ENCODE results near the gene TUBGCP5. TPM values are rescaled to one million over a fixed set of nuclear protein-coding genes. Genes with fewer than 3 reads are reported as not detected.

TUBGCP5 gene
- total and polyA plus RNA-seq, 2 of the 4 experiments (the other 2 are of a cell fraction) = 13.0 to 19.4 TPM

DNA sequence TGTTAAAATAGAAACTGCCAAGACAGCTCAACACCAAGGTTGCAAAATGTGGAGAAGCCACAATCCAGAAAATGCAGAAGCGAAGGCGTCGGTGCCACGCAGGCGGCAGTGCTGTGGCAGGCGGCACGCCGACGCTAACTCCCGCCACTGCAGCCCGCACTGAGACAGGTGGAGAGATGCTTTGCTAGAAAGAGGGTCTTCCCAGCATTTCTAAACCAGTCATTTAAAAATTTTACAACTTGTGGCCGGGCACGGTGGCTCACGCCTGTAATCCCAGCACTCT, 82.5 kb downstream of the TUBGCP5 start:
- no peak overlapping the region for H4K5ac ChIP-seq (ENCODE audit: low read depth, low read length)
- no peaks in the 10 kb centered on the region for H3K9me3 ChIP-seq (ENCODE audit: control insufficient read depth, insufficient read depth, low read length)
- no peak overlapping the region for H3K4me3 ChIP-seq (ENCODE audit: insufficient read depth, low read depth, low read length)
- no peak overlapping the region for H2BK20ac ChIP-seq (ENCODE audit: low read depth, low read length)
- CTCF ChIA-PET = no interaction called here
- H3K4me1 ChIP-seq (ENCODE audit: control insufficient read depth, insufficient read depth, low read length) = peaks cover 16% of the 10 kb centered on the region
- H3K23ac ChIP-seq (ENCODE audit: low read depth, low read length) = no peak overlapping the region
- dilution Hi-C loops (cut with HindIII; ENCODE audit: low sequenced_read_pairs, unreplicated experiment) (no loop called here), in situ Hi-C loops (cut with MboI; ENCODE audit: low sequenced_read_pairs) (no loop called here), intact Hi-C loops (cut with micrococcal nuclease) (no loop called here)
- no CpG with 5 or more reads among the region's 14 CpGs for WGBS, 2 experiments (ENCODE audit: extremely low coverage in 2 of 2, insufficient read length in 1 of 2)
- H3K27me3 ChIP-seq (ENCODE audit: control insufficient read depth, insufficient read depth, low read length) = no peaks in the 10 kb centered on the region
- no peak overlapping the region for H2BK15ac ChIP-seq (ENCODE audit: low read depth, low read length)
- POLR2A ChIA-PET (ENCODE audit: unreplicated experiment) = no interaction called here
- H2AK5ac ChIP-seq (ENCODE audit: low read depth, low read length) = no peak overlapping the region
- peaks cover 15 to 82% of the 10 kb centered on the region in 2 experiments for H3K79me1 ChIP-seq (ENCODE audit: low read depth in 1 of 2, low read length in 2 of 2)
- no peak overlapping the region for H4K8ac ChIP-seq (ENCODE audit: low read depth in 2 of 2, low read length in 2 of 2)
- TF ChIP-seq, protein P1, sequence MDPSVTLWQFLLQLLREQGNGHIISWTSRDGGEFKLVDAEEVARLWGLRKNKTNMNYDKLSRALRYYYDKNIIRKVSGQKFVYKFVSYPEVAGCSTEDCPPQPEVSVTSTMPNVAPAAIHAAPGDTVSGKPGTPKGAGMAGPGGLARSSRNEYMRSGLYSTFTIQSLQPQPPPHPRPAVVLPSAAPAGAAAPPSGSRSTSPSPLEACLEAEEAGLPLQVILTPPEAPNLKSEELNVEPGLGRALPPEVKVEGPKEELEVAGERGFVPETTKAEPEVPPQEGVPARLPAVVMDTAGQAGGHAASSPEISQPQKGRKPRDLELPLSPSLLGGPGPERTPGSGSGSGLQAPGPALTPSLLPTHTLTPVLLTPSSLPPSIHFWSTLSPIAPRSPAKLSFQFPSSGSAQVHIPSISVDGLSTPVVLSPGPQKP (IDR thresholded peaks at IDR 0.05; ENCODE audit: borderline replicate concordance, low read depth, low read length) = no peak
- H3K9me1 ChIP-seq (ENCODE audit: insufficient read depth, low read length) = peaks cover 13% of the 10 kb centered on the region
- no peak overlapping the region for H3K18ac ChIP-seq (ENCODE audit: low read depth, low read length)
- no peak overlapping the region for H3K56ac ChIP-seq (ENCODE audit: extremely low read depth, insufficient read depth, low read length)
- H4K91ac ChIP-seq (ENCODE audit: insufficient read depth, low read depth, low read length) = no peak overlapping the region
- no peak overlapping the region for H3K4ac ChIP-seq (ENCODE audit: low read depth, low read length)
- H3K9ac ChIP-seq (ENCODE audit: low read depth, low read length) = no peak overlapping the region
- BruUV-seq (replicated peaks) = no TSS peak
- no peak overlapping the region for H2BK120ac ChIP-seq (ENCODE audit: low read depth, low read length)
- DNase-seq = no peak
- no peaks in the 10 kb centered on the region; the same call in 1 of the 2 replicates for H3K36me3 ChIP-seq (ENCODE audit: control insufficient read depth, insufficient read depth, low read length)
- H3K27ac ChIP-seq (ENCODE audit: insufficient read depth, low read length) = no peak overlapping the region
- no peak overlapping the region for H2BK5ac ChIP-seq (ENCODE audit: low read depth, low read length, poor library complexity, severe bottlenecking)
- H2AK9ac ChIP-seq (replicated peaks; ENCODE audit: low read depth, low read length, poor library complexity) = no peak overlapping the region
- ATAC-seq (ENCODE audit: low read depth) = no peak
- no peak overlapping the region for H2AFZ ChIP-seq (replicated peaks; ENCODE audit: low read length, poor library complexity)
- no peak overlapping the region for H3K4me2 ChIP-seq (ENCODE audit: low read depth, low read length)
- H3K14ac ChIP-seq (replicated peaks; ENCODE audit: low read depth, low read length) = no peak overlapping the region
- peaks cover 88% of the 10 kb centered on the region for H4K20me1 ChIP-seq (ENCODE audit: insufficient read depth, low read length)

Data from IMR-90 (cell line).